ENCODE results near the gene SAFB.
"Not testable (repeated sequence)": the region's sequence is repeated elsewhere in the genome, so short reads cannot be mapped to it uniquely, and the experiment has no call there.

Gene SAFB

DNA sequence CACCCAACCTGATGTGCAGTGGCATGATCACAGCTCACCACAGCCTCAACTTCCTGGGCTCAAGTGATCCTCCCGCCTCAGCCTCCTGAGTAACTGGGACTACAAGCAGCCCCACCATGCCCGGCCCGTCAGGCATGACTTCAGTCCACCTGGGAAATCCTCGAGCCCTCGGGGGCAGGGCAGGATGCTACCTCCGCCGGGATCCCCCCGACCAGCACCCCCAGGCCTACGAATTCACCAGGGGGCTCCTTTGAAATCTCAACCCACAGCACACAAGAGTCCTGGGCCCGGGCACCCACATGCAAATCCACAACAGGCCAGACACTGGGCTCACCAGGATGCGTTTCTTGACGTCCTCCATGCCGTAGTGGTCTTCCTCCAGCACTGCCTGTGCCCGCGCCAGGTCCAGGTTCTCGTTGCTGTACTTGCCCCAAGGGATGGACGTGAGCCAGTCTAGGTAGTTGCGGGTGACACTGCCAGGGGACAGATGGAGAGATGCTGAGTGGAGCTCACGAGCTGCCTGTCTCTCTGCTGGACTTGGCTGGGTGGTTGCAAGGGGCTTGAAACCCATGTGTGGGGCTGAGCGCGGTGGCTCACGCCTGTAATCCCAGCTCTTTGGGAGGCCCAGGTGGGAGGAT, 77.7 kb downstream of the SAFB start:
- DNase-seq = no peak

DNA sequence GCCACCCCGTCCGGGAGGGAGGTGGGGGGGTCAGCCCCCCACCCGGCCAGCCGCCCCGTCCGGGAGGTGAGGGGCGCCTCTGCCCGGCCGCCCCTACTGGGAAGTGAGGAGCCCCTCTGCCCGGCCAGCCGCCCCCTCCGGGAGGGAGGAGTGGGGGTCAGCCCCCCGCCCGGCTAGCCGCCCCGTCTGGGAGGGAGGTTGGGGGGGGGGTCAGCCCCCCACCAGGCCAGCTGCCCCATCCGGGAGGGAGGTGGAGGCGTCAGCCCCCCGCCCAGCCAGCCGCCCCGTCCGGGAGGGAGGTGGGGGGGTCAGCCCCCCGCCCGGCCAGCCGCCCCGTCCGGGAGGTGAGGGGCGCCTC, 79.1 kb downstream of the SAFB start:
- not testable (repeated sequence) for DNase-seq

DNA sequence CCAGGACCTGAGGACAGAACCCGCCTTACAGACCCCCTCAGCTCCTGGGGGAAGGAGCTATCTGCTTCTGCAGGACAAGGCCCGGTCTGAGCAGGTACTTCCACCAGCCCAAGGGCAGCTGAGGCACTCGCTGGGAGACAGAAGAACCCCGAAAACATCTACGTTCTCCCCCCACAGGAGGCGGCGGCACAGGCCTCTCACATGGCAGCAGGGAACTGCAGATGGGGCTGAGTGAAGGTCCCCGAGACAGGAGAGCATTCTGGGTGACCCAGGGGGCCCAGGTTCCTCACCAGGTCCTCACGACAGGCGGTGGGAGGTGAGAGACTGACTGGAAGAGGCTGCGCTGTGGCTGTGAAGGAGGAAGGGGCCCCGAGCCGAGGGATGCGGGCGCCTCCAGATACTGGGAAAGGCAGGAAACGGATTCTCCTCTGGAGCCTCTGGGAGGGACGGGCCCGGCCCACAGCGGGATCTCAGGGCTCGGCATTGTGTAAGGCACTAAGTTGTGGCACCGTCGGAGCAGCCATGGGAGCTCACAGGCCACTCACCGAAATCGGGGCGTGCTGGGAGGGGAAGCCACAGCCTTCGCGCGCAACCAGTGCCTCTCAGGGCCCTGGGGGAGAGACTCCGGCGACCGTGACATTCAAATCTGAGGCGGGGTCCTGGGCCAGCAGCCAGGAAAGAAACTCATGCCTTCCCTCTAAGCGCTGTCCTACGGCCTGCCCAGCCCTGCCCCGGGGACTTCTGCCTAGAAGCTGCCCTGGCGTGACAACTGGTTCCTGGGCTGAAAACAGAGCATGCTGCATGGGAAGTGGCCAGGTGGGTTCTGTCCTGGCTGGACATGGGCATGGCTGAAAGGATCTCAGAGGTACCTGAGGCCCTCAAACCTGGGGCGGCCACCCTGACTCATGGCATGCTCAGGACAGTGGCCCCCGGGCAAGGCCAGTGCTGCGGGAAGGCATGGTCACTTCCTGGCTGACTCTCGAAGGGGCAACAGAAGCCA, 81.2 kb downstream of the SAFB start:
- DNase-seq = no peak

DNA sequence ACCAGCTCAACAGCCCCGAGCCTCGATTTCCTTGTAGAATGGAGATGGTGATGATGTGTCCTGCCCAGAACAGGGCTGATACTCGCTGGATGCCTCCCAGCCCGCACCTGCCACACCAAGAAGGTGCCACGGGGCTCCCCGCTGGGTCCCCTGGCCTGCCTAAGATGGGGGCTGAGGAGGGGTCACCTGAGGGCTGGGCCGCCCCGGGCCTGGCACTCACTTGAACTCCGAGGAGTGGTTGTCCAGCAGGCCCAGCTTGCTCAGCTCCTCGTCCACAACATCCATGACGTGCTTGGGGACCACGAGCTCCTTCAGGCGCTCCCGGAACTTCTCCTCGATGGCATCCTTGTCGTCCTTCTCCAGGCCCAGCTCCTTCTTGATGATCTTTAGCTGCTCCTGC, 82.7 kb downstream of the SAFB start:
- no peak for DNase-seq

DNA sequence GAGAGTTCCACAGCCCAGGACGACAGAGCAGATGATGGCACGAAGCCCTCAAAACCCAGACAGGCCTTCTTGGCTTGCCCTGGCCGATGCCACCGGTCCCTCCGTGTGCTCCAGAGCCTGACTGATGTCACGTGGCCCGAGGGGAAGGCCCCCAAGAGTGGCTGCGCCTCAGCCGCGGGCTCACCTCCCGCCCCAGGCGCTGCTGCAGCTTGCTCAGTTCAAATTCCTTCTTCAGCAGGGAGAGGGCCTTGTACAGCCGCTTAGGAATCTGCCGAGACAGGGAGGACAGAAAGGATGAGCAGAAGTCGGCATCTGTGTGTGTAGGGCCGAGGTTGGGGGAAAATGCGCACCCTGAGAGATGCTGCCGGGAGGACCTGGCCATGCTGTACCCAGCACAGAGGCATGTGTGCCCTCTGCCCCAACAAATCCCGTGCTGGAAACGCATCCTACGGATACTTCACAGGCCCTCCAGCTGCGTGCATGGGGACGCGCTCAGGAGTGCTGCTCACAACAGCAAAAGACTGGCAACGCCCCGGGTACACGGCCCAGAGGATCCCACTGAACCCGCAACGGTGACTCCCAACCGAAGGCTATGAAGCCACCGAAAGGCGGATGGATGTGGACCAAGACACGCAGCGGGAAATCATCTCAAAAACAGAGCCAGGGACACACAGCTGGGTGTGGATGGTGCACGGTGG, 84.1 kb downstream of the SAFB start:
- DNase-seq = no peak

DNA sequence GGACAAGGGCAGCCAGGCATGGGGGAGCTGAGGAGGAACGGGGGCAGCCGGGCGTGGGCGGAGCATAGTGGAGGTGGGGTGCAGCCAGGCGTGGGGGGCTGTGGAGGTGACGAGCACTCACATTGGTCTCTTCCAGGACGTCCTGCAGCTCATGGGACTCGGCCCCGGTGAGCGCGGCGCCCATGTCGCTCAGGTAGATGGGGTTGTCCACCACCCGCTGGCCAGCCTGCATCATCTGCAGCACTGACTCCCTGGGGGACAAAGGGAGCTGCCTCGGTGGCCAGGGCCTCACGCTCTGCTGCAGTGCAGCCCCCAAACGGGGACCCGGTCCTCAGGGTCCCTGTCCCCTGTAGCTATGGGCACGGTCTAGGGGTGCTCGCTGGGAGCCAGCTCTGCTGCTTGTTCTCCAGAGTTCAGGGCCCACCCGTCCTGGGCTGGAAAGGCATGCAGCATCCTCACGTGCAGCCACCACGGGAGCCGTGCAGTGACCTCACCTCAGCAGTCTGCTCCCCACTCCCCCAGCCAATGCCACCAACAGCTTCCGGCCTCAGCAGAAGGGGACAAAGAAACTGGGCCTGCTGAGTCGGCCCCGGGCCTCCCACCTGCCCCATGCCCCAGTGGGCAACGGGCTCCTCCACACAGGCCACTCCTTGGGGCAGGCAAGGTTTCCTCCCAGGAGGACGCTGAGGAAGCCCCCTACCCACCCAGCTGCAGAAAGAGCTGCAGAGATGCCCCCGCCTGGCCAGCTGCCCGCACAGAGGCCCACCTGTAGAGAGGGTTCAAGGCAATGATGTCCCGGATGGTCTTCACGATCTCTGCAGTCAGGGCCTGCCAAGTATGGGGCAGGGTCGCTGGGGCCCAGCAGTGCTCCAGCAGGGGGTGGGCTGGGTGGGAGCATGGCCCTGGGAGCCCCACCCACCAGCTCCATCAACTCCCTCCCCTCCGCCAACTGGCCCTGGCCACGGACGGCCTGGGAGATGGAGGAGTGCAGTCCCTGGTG, 85.0 kb downstream of the SAFB start:
- no peak for DNase-seq

DNA sequence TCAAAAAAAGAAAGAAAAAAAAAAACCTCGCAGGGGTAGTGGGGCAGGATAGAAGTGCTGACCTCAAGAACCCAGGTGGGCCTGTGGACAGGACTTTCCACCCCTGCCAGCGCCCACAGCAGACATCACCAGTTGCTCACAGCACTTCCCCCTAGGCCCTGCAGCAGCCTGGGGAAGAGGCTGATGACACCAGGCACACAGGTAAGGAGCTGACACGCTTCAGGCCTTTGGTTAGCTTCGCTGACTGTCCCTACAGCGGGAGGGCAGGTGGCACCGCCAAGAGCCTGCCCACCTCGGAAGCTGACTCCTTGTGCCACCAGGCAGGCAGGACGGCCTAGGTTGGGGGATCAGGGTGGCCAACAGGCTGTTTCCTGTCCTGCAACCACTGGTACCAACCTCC, 88.1 kb downstream of the SAFB start:
- DNase-seq = no peak

GRCh38 chr19:5711713-5712161, 88.9 kb downstream of the SAFB start:
- no peak for DNase-seq

DNA sequence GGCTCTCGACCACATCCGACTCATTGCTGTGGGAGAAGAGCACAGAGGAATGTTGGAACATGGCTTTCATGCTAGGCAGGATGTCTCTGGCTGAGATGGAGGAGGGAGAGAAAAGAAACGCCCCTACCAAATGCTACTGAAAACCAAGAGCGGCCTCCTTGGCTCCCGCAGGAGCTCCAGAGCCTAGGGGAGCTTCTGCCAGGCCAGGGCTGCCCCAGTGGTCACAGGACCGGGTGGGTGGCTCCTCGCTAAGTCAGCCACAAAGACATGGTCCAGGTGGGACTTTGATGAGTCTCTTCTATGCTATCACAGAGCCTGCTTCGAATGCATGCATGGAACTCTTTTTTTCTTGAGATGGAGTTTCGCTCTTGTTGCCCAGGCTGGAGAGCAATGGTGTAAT, 90.3 kb downstream of the SAFB start:
- DNase-seq = no peak

DNA sequence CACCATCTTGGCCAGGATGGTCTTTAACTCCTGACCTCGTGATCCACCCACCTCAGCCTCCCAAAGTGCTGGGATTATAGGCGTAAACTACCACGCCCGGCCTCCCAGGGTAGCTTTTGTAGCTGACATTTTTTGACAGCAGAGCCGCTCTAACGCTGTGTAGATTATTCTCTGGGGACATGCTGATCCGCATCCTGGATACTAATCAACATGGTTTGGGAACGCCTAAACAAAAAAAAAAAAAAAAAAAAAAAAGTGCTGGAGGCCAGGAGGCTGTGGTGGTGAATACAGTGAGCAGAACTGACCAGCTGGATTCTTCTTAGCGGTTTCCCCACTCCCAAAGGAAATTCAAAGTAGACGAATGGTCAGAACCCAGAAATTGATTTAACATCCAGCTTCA, 91.9 kb downstream of the SAFB start:
- DNase-seq = no peak

DNA sequence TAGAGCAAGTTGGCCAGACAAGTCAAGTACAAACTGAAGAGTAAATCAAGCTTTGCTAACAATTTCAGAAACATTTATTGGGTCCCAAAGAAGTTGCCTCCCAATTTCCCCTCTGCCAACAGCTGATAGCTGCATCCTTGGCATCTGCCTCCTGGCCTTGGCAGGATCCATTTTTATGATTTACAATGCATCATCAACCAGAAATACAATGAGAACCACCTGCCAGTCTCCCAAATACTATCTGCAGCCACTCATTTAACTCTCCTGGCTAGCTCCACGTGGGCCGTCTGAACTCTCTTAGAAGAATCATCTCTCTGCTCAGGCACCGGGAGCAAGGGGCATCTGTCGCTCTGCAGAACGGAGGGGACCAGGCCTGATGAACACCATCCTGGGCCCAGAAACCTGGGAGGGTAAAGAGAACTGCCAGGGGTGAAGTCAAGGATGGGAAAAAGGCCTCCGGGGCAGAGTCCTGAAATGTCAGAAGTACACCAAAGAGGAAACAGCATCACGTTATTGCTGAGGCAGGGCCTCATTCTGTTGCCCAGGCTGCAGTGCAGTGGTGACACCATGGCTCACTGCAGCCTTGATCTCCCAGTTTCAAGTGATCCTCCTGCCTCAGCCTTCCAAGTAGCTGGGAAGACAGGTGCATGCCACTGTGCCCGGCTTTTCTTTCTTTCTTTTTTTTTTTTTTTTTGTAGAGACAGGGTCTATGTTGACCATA, 94.5 kb downstream of the SAFB start:
- DNase-seq = no peak

Data from stimulated activated CD8-positive, alpha-beta memory T cell treated with anti-CD3 and anti-CD28 coated beads, Interleukin-4, amount 100 ng/mL, for 48 hours (primary cell).